ENCODE data around the gene TMEM256.

The TMEM256 gene

GRCh38 chr17:7403977-7404736 is at the start of gene TMEM256:
Gene TMEM256, minus strand, starts transcription at chr17:7404097. Its CDS starts 13 bp downstream, at chr17:7404084.
- peak; percentile 96 for DNase-seq (ENCODE audit: low spot score)

GRCh38 chr17:7448461-7448860 is 44.6 kb upstream of the TMEM256 start:
- no peak for DNase-seq (ENCODE audit: low spot score)

GRCh38 chr17:7445619-7445968 is 41.7 kb upstream of the TMEM256 start:
- peak; percentile 88 for DNase-seq (ENCODE audit: low spot score)

GRCh38 chr17:7444682-7445618 is 41.1 kb upstream of the TMEM256 start, which contains the start of gene CHRNB1:
Gene CHRNB1, plus strand, starts transcription at chr17:7445061. Its CDS starts 67 bp downstream, at chr17:7445128.
- peak; percentile 86 for DNase-seq (ENCODE audit: low spot score)

- DNase-seq (ENCODE audit: low spot score), result no peak
Observed at GRCh38 chr17:7443499-7444485, 39.9 kb upstream of the TMEM256 start.

GRCh38 chr17:7442142-7442541 is 38.2 kb upstream of the TMEM256 start:
- no peak for DNase-seq (ENCODE audit: low spot score)

- no peak for DNase-seq (ENCODE audit: low spot score)
Observed at GRCh38 chr17:7441266-7441665, 37.4 kb upstream of the TMEM256 start.

- no peak for DNase-seq (ENCODE audit: low spot score)
Observed at GRCh38 chr17:7440834-7441195, 36.9 kb upstream of the TMEM256 start.

- DNase-seq (ENCODE audit: low spot score), result no peak
Observed at GRCh38 chr17:7440113-7440833, 36.4 kb upstream of the TMEM256 start.

GRCh38 chr17:7439462-7440112 is 35.7 kb upstream of the TMEM256 start, which contains the start of gene FGF11:
Gene FGF11, plus strand, starts transcription at chr17:7439512. Its CDS starts 109 bp downstream, at chr17:7439621.
- DNase-seq (ENCODE audit: low spot score), result no peak

- no peak for DNase-seq (ENCODE audit: low spot score)
Observed at GRCh38 chr17:7438656-7439460, 35.0 kb upstream of the TMEM256 start.

- no peak for DNase-seq (ENCODE audit: low spot score)
Observed at GRCh38 chr17:7437950-7438614, 34.2 kb upstream of the TMEM256 start.

- DNase-seq (ENCODE audit: low spot score), result no peak
Observed at GRCh38 chr17:7437369-7437863, 33.5 kb upstream of the TMEM256 start.

GRCh38 chr17:7436556-7437368 is 32.9 kb upstream of the TMEM256 start:
- peak; percentile 80 for DNase-seq (ENCODE audit: low spot score)

GRCh38 chr17:7435676-7436555 is 32.0 kb upstream of the TMEM256 start:
- DNase-seq (ENCODE audit: low spot score), result no peak

- DNase-seq (ENCODE audit: low spot score), result no peak
Observed at GRCh38 chr17:7432296-7432695, 28.4 kb upstream of the TMEM256 start.

- DNase-seq (ENCODE audit: low spot score), result no peak
Observed at GRCh38 chr17:7431231-7431630, 27.3 kb upstream of the TMEM256 start.

Measured in HuH-7.5 (cell line).